Esophagus squamous epithelium (tissue), 4 donors: Measurements from ENCODE around the gene CYB5R3.

Experiments used
- POLR2A ChIP-seq, 4 donors: fragments of 450-650 bp; IDR thresholded peaks; one replicate each; pipeline ENCODE4 v1.6.1; 2017; ENCODE audit warnings: antibody characterized with exemption in 4 of 4, mild to moderate bottlenecking in 4 of 4, moderate library complexity in 3 of 4
- TF ChIP-seq, protein P1 (sequence below), 6 experiments: fragments of 450-650 bp in 4 of 6; fragments of 200-600 bp in 2 of 6; sonication (generic) in 2 of 6; IDR thresholded peaks; one replicate each; pipeline ENCODE4 v1.5.1; 2016 to 2019; ENCODE audit warnings: antibody characterized with exemption in 6 of 6, mild to moderate bottlenecking in 4 of 6, moderate library complexity in 4 of 6

DNA sequence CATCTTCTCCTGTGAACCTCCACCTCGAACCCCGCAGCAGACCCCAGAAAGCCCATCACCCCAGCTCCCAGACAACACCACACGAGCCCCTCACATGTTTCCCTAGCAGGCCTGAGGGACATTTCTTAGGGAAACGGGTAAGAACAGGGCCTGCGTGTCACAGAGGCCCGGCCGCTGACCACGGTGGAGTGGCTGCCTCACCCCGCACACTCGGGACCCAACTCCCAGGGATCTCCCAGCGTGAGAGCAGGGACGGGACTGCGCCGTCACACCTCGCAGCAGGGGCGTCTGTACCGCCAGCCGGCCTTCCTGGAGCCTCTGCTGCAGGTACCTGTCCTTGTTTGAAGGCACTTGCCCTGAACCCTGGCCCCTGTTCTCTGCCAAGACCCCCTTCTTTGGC, 19.0 kb downstream of the CYB5R3 start:
- no peak for TF ChIP-seq POLR2A (IDR thresholded peaks at IDR 0.05)
- TF ChIP-seq, protein P1, sequence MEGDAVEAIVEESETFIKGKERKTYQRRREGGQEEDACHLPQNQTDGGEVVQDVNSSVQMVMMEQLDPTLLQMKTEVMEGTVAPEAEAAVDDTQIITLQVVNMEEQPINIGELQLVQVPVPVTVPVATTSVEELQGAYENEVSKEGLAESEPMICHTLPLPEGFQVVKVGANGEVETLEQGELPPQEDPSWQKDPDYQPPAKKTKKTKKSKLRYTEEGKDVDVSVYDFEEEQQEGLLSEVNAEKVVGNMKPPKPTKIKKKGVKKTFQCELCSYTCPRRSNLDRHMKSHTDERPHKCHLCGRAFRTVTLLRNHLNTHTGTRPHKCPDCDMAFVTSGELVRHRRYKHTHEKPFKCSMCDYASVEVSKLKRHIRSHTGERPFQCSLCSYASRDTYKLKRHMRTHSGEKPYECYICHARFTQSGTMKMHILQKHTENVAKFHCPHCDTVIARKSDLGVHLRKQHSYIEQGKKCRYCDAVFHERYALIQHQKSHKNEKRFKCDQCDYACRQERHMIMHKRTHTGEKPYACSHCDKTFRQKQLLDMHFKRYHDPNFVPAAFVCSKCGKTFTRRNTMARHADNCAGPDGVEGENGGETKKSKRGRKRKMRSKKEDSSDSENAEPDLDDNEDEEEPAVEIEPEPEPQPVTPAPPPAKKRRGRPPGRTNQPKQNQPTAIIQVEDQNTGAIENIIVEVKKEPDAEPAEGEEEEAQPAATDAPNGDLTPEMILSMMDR (IDR thresholded peaks at IDR 0.05) = no peak
